GM23248 (cell line): Measurements from ENCODE around the gene LAMP1. TPM values are rescaled to one million over a fixed set of nuclear protein-coding genes. Genes with fewer than 3 reads are reported as not detected.

Experiments
- DNase-seq: peaks from one replicate; pipeline ENCODE4 v3.0.0-alpha.2; 2015
- H2AFZ ChIP-seq: fragments of 200-600 bp; sonication (generic); 2 replicates; pipeline ENCODE4 v1.6.1; 2016; ENCODE audit warnings: antibody characterized with exemption
- H3F3A ChIP-seq: fragments of 200-600 bp; sonication (generic); 2 replicates; pipeline ENCODE4 v1.6.1; 2016; ENCODE audit warnings: mild to moderate bottlenecking, antibody characterized with exemption, mixed run types; ENCODE audit not compliant: insufficient read depth
- H3K27ac ChIP-seq: fragments of 200-600 bp; sonication (generic); 2 replicates; pipeline ENCODE4 v1.5.1; 2016; ENCODE audit warnings: mild to moderate bottlenecking
- H3K27me3 ChIP-seq: fragments of 200-600 bp; sonication (generic); replicated peaks from 2 replicates; pipeline ENCODE4 v1.6.1; 2016; ENCODE audit warnings: mild to moderate bottlenecking; ENCODE audit not compliant: insufficient read depth
- H3K36me3 ChIP-seq: fragments of 200-600 bp; sonication (generic); 2 replicates; pipeline ENCODE4 v1.6.1; 2016; ENCODE audit warnings: low read depth, mild to moderate bottlenecking
- H3K4me1 ChIP-seq: fragments of 200-600 bp; sonication (generic); 2 replicates; pipeline ENCODE4 v1.6.1; 2016; ENCODE audit warnings: mild to moderate bottlenecking; ENCODE audit not compliant: insufficient read depth
- H3K4me2 ChIP-seq: fragments of 200-600 bp; sonication (generic); one replicate; pipeline ENCODE4 v1.6.1; 2016; ENCODE audit warnings: mild to moderate bottlenecking; ENCODE audit not compliant: unreplicated experiment
- H3K4me3 ChIP-seq: fragments of 200-600 bp; sonication (generic); 2 replicates; pipeline ENCODE4 v1.5.1; 2016; ENCODE audit warnings: mild to moderate bottlenecking
- H3K79me2 ChIP-seq: fragments of 200-600 bp; sonication (generic); 2 replicates; pipeline ENCODE4 v1.6.1; 2016; ENCODE audit warnings: mild to moderate bottlenecking; ENCODE audit not compliant: insufficient read depth
- H3K9ac ChIP-seq: fragments of 200-600 bp; sonication (generic); 2 replicates; pipeline ENCODE4 v1.6.1; 2016; ENCODE audit warnings: mild to moderate bottlenecking
- H3K9me2 ChIP-seq: fragments of 200-600 bp; sonication (generic); 2 replicates; pipeline ENCODE4 v1.6.1; 2016; ENCODE audit warnings: mixed run types, mild to moderate bottlenecking, moderate library complexity; ENCODE audit not compliant: insufficient read depth
- H3K9me3 ChIP-seq: fragments of 200-600 bp; sonication (generic); one replicate; pipeline ENCODE4 v1.6.1; 2017; ENCODE audit warnings: low read depth
- H4K20me1 ChIP-seq: fragments of 200-600 bp; sonication (generic); 2 replicates; pipeline ENCODE4 v1.6.0; 2016; ENCODE audit not compliant: insufficient read depth
- EZH2 ChIP-seq: fragments of 200-600 bp; sonication (generic); IDR thresholded peaks from 2 replicates; pipeline ENCODE4 v1.6.1; 2018; ENCODE audit warnings: antibody characterized with exemption, mild to moderate bottlenecking; ENCODE audit not compliant: insufficient read depth, poor library complexity, severe bottlenecking
- EZH2phosphoT487 ChIP-seq: fragments of 200-600 bp; sonication (generic); IDR thresholded peaks from 2 replicates; pipeline ENCODE4 v1.6.1; 2018; ENCODE audit warnings: antibody characterized with exemption, moderate library complexity, mild to moderate bottlenecking, low read depth; ENCODE audit not compliant: insufficient read depth
- WGBS, 2 experiments: methylation state at CpG; one replicate each; pipeline ENCODE4 v1.1.6; 2015 to 2017; ENCODE audit warnings: low lambda C conversion rate in 2 of 2, low coverage in 1 of 2; ENCODE audit errors: missing lambda C conversion rate in 2 of 2; 5-methylcytosine and 5-hydroxymethylcytosine counted together
- in situ Hi-C: fragments of 300-500 bp; cut with MboI; formaldehyde crosslinking; loops from 2 replicates; pipeline ENCODE4 v1.15.0; 2020
- polyA plus RNA-seq: library from polyadenylated mRNA; unstranded; fragments of >200 nt; fragmentation: Nextera tagmentation; extraction: Ambion mirVana; gene quantifications from 2 replicates; pipeline ENCODE4 v1.2.1, GENCODE V29; 2016
- total RNA-seq: library from RNA; depleted of rRNA; stranded (reverse); fragments of >200 nt; shearing (Covaris generic); gene quantifications from 2 replicates; pipeline ENCODE4 v1.2.3, GENCODE V29; 2014

LAMP1 gene
- total and polyA plus RNA-seq, 2 experiments from 2014 or later = 111 to 305 TPM

DNA sequence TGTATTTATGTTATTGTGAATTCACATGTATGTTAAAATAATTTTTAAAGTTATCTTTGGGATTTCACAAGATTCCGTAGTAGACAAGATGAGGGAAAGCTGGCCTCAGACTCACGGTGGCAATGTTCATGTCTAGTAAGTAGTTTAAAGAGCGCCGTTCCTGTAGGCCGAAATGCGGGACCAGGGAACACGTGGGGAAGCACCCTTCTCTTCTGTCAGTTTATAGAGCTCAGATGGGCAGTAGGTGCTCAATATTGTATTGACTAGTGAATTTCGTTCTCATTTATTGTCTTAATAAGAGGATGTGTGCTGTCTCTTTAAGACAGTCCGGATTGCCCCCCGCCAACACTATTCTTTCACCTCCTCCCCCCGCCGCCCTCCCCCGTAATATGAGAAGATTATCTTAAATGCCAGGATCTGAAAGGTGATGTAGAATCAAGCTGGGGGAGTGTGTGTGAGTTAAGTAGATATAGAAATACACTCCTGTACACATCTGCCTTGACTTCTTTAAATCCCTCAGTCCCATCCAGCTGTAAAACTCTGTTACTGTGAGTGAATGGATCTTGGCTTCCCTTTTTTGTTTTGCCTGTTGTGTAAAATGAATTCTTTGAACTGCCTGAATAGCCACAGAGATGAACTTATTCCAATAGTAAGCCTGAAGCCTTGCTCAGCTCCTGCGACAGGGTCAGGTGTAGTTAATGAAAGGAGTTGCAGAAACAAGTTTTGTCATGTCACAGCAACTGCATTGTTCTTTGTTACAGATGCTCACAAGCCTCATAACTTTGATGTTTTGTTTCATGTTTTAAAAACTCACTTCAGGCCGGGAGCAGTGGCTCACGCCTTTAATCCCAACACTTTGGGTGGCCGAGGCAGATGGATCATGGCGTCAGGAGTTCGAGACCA lies 1.3 kb downstream of the LAMP1 start:
- TF ChIP-seq EZH2phosphoT487 = no peak
- TF ChIP-seq EZH2 = no peak
- H3K4me1 ChIP-seq = peaks cover 11% of the 10 kb centered on the region; the same call in 1 of the 2 replicates
- peak overlapping the region; percentile 92 for H3K4me2 ChIP-seq
- in situ Hi-C loops = no loop called here
- H3K9ac ChIP-seq = peak overlapping the region; percentile 94
- no peaks in the 10 kb centered on the region for H4K20me1 ChIP-seq
- H3K36me3 ChIP-seq = no peaks in the 10 kb centered on the region
- 18 to 20% methylated on average over 18 to 19 of the region's 19 CpGs for WGBS, 2 experiments
- peak overlapping the region; percentile 97 for H2AFZ ChIP-seq
- H3K4me3 ChIP-seq = peak overlapping the region; percentile 84
- peaks cover 60% of the 10 kb centered on the region for H3K79me2 ChIP-seq
- peaks cover 5% of the 10 kb centered on the region; the same call in 1 of the 2 replicates for H3F3A ChIP-seq
- H3K27ac ChIP-seq = peak overlapping the region; percentile 66
- no peaks in the 10 kb centered on the region for H3K9me2 ChIP-seq
- no peaks in the 10 kb centered on the region for H3K9me3 ChIP-seq
- DNase-seq = peak; percentile 63
- H3K27me3 ChIP-seq = no peaks in the 10 kb centered on the region

DNA sequence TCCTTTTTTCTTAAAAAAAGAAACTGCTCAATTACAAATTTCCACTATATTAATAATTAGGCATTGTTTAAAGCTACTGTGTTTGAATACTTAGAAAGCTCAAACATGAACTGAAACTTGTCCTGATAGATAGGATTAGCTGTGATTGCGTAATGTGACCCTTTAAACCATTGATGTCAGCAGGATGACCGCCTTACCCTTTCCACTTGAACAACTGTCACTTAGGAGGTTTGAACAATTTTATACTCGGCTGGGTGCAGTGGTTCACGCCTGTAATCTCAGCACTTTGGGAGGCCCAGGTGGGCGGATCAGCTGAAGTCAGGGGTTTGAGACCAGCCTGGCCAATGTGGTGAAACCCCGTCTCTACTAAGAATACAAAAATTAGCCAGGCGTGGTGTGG lies 2.9 kb downstream of the LAMP1 start:
- Histone ChIP-seq H3K27me3 (no peaks in the 10 kb centered on the region), H3K4me2 (no peak overlapping the region), H3F3A (peaks cover 9% of the 10 kb centered on the region), H3K36me3 (no peaks in the 10 kb centered on the region), H4K20me1 (peaks cover 3% of the 10 kb centered on the region; the same call in 1 of the 2 replicates), H3K9me2 (no peaks in the 10 kb centered on the region), H3K9ac (no peak overlapping the region), H3K79me2 (peaks cover 77% of the 10 kb centered on the region), H3K27ac (no peak overlapping the region), H3K4me1 (peaks cover 16% of the 10 kb centered on the region), H2AFZ (no peak overlapping the region), H3K4me3 (no peak overlapping the region), H3K9me3 (no peaks in the 10 kb centered on the region)
- 80 to 85% methylated on average over 7 of the region's 7 CpGs for WGBS, 2 experiments
- peak; percentile 22 for DNase-seq
- no peak for TF ChIP-seq EZH2phosphoT487
- no peak for TF ChIP-seq EZH2
- in situ Hi-C loops = no loop called here

DNA sequence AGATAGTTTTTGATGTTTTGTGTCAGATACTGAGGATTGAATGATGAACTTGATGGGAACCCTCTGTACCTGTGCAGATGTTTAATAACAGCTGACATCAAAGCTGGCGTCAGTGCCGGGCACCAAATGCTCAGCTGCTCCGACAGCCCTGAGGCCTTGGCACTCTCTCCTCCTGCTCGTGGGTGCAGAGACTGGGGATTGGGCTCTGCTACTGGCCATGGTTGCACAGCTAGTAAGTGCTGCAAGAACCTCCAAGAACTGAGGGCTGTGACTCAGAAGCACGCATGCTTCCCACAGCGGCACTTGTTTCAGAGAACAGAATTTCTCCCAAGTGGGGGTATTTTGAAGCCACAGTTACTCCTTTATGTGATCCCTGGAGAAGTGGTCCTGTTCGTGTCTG lies 5.9 kb downstream of the LAMP1 start:
- WGBS, 2 experiments = 86 to 89% methylated on average over 7 of the region's 7 CpGs
- Histone ChIP-seq H3F3A (peaks cover 13% of the 10 kb centered on the region), H3K4me3 (no peak overlapping the region), H3K27me3 (no peaks in the 10 kb centered on the region), H3K4me2 (no peak overlapping the region), H2AFZ (no peak overlapping the region), H4K20me1 (peaks cover 3% of the 10 kb centered on the region; the same call in 1 of the 2 replicates), H3K79me2 (peaks cover 100% of the 10 kb centered on the region), H3K9me2 (no peaks in the 10 kb centered on the region), H3K27ac (no peak overlapping the region), H3K36me3 (no peaks in the 10 kb centered on the region), H3K4me1 (peaks cover 24% of the 10 kb centered on the region), H3K9ac (no peak overlapping the region), H3K9me3 (no peaks in the 10 kb centered on the region)
- in situ Hi-C loops = no loop called here
- no peak for DNase-seq
- TF ChIP-seq EZH2 = no peak
- TF ChIP-seq EZH2phosphoT487 = no peak

DNA sequence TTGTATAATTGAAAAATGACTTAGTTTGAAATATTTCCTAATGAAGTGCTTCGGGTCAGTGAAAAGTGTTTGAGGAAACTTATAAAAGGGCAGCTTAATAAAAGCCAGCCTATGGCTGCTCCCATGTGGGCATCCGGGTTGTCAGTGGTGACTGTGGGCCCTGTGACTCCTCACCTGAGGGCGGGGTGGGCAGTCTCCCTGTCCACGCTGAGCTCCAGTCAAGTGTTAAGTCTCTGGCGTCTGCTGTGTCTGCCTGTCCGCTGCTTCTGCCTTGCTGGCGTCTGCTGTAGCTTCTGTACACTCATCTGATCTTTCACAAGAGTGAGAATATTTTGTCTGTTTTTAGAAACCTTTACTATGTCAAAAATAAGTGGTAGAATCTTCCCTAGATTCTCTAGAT lies 7.1 kb downstream of the LAMP1 start:
- WGBS, 2 experiments = 78 to 84% methylated on average over 7 of the region's 7 CpGs
- H4K20me1 ChIP-seq = peaks cover 3% of the 10 kb centered on the region; the same call in 1 of the 2 replicates
- no peaks in the 10 kb centered on the region for H3K27me3 ChIP-seq
- H2AFZ ChIP-seq = no peak overlapping the region
- no peak for DNase-seq
- TF ChIP-seq EZH2 (no peak), EZH2phosphoT487 (no peak)
- no peaks in the 10 kb centered on the region for H3K9me2 ChIP-seq
- no peak overlapping the region for H3K27ac ChIP-seq
- H3K79me2 ChIP-seq = peaks cover 100% of the 10 kb centered on the region
- H3K4me1 ChIP-seq = peaks cover 16% of the 10 kb centered on the region
- H3K36me3 ChIP-seq = no peaks in the 10 kb centered on the region
- in situ Hi-C loops = no loop called here
- H3K9me3 ChIP-seq = no peaks in the 10 kb centered on the region
- H3K4me3 ChIP-seq = no peak overlapping the region
- no peak overlapping the region for H3K4me2 ChIP-seq
- no peak overlapping the region for H3K9ac ChIP-seq
- peaks cover 8% of the 10 kb centered on the region for H3F3A ChIP-seq
